ENCODE data around the gene PGGHG. TPM values are rescaled to one million over a fixed set of nuclear protein-coding genes. Genes with fewer than 3 reads are reported as not detected.
"Not testable (repeated sequence)": the region's sequence is repeated elsewhere in the genome, so short reads cannot be mapped to it uniquely, and the experiment has no call there.

Gene PGGHG
- total RNA-seq, 2 experiments from 2014 or later: 214 to 229 TPM

DNA sequence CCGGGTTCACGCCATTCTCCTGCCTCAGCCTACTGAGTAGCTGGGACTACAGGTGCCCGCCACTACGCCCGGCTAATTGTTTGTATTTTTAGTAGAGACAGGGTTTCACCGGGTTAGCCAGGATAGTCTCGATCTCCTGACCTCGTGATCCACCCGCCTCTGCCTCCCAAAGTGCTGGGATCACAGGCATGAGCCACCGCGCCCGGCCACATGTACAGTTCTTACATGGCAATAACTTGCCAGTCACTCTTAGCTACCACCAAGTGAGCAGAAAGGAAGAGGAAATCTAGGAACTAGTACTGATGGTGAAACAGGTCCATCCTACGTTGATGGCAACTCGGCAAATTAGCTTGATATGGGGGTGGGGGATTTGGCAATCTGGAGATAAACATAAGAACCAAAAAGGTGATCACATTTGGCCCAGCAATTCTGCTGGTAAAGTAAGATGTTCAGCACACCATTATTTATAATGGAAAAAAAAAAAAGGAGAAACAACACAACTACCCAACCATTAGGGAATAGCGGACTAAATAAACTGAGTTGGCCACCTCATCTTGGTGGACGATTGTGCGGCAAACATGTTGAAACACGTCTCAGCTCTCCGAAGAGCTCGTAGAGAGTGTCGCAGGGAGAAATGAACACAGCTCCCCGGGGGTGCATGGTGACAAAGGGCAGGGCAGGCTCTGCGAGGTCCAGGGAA is 5.4 kb upstream of the PGGHG start:
- peaks cover 15% of the 10 kb centered on the region for H3K36me3 Mint-ChIP-seq
- no peak overlapping the region for H3K4me3 Mint-ChIP-seq
- peaks cover 52% of the 10 kb centered on the region for H3K4me1 Mint-ChIP-seq
- H3K27ac Mint-ChIP-seq: no peak overlapping the region
- H3K9me3 Mint-ChIP-seq (ENCODE audit: low read depth): no peaks in the 10 kb centered on the region
- H3K27me3 Mint-ChIP-seq: peaks cover 43% of the 10 kb centered on the region
- DNase-seq: peak; percentile 35
- CTCF ChIA-PET: interaction anchor here (1.2 to 2.2 kb wide), 2 partner anchors 33 to 76 kb away, joined by 3 to 8 read pairs; partner anchors contain the start of genes BET1L and RIC8A
- ATAC-seq: no peak

DNA sequence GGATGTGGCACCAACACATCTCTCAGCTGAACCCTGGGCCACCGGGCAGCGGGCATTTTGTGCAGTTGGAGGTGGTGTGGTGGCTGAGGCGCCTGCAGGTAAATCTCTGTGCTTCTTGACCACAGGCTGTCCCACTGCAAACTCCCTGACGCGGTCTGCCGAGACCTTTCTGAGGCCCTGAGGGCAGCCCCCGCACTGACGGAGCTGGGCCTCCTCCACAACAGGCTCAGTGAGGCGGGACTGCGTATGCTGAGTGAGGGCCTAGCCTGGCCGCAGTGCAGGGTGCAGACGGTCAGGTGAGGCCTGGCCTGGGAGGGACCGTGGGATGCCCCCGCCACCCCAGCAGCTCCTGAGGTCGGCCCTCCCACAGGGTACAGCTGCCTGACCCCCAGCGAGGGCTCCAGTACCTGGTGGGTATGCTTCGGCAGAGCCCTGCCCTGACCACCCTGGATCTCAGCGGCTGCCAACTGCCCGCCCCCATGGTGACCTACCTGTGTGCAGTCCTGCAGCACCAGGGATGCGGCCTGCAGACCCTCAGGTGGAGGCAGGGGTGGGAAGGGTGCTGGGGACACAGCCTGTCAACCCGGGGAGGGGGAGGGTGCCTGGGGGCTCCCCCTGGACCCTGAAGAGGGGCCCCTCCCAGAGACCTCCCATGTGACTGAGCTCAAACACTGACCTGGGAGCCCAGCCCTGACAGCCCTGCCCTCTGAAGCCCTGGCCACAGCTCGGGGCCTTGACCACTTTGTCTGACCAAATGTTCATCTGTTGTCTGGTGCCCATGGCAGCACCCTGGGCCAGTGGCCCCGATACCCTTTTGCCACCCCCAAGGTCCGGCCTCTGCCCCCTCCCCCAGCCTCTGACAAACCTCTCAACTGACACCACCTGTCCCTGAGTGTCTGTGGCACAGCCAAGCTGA is 4.6 kb upstream of the PGGHG start:
- H3K4me1 Mint-ChIP-seq: peaks cover 49% of the 10 kb centered on the region
- ATAC-seq (no peak), DNase-seq (peak; percentile 39)
- H3K27me3 Mint-ChIP-seq: peaks cover 39% of the 10 kb centered on the region
- no peak overlapping the region for H3K27ac Mint-ChIP-seq
- H3K4me3 Mint-ChIP-seq: no peak overlapping the region
- CTCF ChIA-PET: interaction anchor here (1.2 to 2.2 kb wide), 2 partner anchors 34 to 77 kb away, joined by 3 to 8 read pairs; partner anchors contain the start of genes BET1L and RIC8A
- H3K9me3 Mint-ChIP-seq (ENCODE audit: low read depth): no peaks in the 10 kb centered on the region
- H3K36me3 Mint-ChIP-seq: peaks cover 15% of the 10 kb centered on the region

DNA sequence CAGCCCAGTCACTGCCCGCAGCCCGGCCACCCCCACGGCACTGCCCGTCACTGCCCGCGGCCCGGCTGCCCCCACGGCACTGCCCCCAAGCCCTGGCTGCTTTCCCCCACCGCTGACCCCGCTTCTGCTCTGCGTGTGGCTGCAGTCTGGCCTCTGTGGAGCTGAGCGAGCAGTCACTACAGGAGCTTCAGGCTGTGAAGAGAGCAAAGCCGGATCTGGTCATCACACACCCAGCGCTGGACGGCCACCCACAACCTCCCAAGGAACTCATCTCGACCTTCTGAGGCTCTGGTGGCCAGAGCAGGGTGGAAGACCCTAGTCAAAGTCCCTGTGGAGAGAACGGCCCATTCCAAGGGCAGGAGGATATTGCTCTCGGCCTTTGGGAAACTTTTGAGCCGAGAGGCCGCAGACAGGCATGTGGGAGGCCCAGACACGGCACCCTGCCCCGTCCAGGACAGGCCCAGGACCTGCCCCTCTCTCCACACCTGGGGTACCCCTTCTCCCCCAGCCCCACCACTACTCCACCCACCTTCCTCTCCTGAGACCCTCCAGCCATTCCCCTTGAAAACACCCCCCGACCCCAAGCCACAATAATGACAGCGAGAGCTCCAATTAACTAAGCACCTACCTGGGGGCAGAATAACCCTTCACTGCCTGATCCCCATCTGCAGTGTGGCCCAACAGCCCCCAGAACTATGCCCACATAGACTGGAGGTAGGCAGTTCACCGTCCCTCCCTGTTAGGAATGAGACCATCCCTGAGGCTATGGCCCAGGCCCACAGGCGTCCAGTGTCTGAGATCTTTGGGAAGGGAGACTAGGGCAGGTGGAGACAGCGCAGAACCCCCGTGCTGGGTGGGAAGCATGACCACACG is 3.7 kb upstream of the PGGHG start:
- peaks cover 17% of the 10 kb centered on the region for H3K36me3 Mint-ChIP-seq
- H3K4me1 Mint-ChIP-seq: peaks cover 52% of the 10 kb centered on the region
- H3K27me3 Mint-ChIP-seq: peaks cover 37% of the 10 kb centered on the region
- ATAC-seq (no peak), DNase-seq (peak; percentile 36)
- no peak overlapping the region for H3K27ac Mint-ChIP-seq
- CTCF ChIA-PET: interaction anchor here (1.2 to 2.2 kb wide), 2 partner anchors 34 to 78 kb away, joined by 3 to 8 read pairs; partner anchors contain the start of genes BET1L and RIC8A
- H3K9me3 Mint-ChIP-seq (ENCODE audit: low read depth): no peaks in the 10 kb centered on the region
- no peak overlapping the region for H3K4me3 Mint-ChIP-seq

DNA sequence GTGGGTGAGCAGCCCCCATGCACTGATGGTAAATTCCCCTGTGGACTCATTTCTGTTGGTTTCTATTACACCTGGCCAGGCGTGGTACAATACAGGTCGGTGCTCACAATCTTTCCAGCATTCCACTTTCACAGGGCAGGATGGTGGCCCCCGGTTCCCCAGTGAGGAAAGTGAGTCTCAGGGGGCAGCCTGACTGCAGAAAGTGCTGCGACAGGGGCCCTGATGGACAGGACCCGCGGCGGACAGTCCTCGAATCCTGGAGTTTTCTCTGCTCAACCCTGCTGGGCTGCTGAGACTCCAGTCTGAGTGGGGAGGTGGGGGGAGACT is 3.1 kb upstream of the PGGHG start:
- Mint-ChIP-seq H3K36me3 (peaks cover 16% of the 10 kb centered on the region), H3K4me1 (peaks cover 54% of the 10 kb centered on the region), H3K27ac (no peak overlapping the region), H3K9me3 (ENCODE audit: low read depth) (no peaks in the 10 kb centered on the region), H3K27me3 (peaks cover 35% of the 10 kb centered on the region), H3K4me3 (no peak overlapping the region)
- no peak for ATAC-seq
- DNase-seq: peak; percentile 38
- CTCF ChIA-PET: interaction anchor here (2.2 kb wide), 1 partner anchor 35 kb away, joined by 8 read pairs; no protein-coding TSS in a partner anchor

DNA sequence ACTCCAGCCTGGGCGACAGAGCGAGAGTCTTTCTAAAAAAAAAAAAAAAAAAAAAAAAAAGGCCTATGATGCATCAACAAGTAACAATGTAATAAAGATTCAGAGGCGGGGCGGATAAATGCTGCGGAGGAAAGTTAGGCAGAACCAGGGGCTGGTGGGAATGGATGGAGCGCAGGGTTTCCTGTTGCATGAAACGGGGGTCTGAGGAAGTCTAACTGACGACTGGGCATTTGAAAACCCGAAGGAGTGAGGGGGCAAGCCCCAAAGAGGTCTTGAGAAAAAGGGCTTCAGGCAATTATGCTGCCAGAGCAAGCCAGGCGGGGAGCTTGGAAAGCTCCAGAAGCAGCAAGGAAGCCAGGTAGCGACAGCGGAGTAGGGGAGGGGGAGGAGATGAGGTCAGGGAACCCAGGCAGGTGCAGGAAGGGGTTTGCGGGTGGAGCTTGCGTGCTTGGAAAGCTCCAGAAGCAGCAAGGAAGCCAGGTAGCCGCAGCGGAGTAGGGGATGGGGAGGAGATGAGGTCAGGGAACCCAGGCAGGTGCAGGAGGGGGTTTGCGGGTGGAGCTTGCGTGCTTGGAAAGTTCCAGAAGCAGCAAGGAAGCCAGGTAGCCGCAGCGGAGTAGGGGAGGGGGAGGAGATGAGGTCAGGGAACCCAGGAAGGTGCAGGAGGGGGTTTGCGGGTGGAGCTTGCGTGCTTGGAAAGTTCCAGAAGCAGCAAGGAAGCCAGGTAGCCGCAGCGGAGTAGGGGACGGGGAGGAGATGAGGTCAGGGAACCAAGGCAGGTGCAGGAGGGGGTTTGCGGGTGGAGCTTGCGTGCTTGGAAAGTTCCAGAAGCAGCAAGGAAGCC is 1.7 kb upstream of the PGGHG start:
- CTCF ChIA-PET: interaction anchor here (0.9 to 2.7 kb wide), 4 partner anchors 9 to 41 kb away, joined by 3 to 16 read pairs (median 7); partner anchors contain the start of gene NLRP6
- not testable (repeated sequence) for ATAC-seq

DNA sequence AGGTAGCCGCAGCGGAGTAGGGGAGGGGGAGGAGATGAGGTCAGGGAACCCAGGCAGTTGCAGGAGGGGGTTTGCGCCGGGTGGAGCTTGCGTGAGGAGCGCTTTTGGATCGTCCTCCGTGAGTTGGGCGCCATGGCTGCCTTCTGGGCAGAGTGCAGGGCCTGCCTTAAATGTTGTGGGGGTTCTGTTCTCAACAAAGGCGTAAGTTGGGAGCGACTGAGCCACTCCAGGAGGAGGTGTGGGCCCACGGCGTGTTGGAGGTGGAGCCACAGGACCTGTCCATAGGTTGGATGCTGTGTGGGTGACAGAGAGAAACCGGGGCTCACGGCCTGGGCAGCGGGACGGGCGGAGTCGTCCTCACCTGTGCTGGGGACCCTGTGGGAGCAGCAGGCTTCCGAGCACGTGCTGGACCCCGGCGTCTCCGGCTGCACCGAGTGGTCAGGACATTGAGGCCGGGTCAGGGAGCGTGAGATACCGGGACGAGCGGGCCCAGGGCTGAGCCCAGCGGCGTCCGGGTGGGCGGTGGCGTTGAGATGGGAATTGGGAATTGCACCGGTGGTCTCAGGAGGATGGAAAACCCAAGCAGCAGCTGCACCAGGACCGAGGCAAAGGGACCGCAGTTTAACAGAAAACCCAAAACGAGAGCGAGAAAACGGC is 977 bp upstream of the PGGHG start:
- Mint-ChIP-seq H3K27me3 (peaks cover 14% of the 10 kb centered on the region), H3K4me3 (peak overlapping the region; percentile 95), H3K36me3 (peaks cover 14% of the 10 kb centered on the region), H3K9me3 (ENCODE audit: low read depth) (no peaks in the 10 kb centered on the region), H3K4me1 (peaks cover 46% of the 10 kb centered on the region), H3K27ac (peak overlapping the region; percentile 94)
- DNase-seq (peak; percentile 74), ATAC-seq (peak; percentile 38)
- CTCF ChIA-PET: interaction anchor here (0.9 to 3.8 kb wide), 5 partner anchors 10 to 40 kb away, joined by 3 to 27 read pairs (median 10); partner anchors contain the start of gene NLRP6

More for the DNA sequence above, 1.7 kb upstream of the PGGHG start:
- peak overlapping the region; percentile 95 for H3K4me3 Mint-ChIP-seq
- peaks cover 17% of the 10 kb centered on the region for H3K36me3 Mint-ChIP-seq
- peaks cover 21% of the 10 kb centered on the region for H3K27me3 Mint-ChIP-seq
- peak overlapping the region; percentile 94 for H3K27ac Mint-ChIP-seq
- not testable (repeated sequence) for H3K9me3 Mint-ChIP-seq (ENCODE audit: low read depth)
- peaks cover 48% of the 10 kb centered on the region for H3K4me1 Mint-ChIP-seq
- peak; percentile 80 for DNase-seq

DNA sequence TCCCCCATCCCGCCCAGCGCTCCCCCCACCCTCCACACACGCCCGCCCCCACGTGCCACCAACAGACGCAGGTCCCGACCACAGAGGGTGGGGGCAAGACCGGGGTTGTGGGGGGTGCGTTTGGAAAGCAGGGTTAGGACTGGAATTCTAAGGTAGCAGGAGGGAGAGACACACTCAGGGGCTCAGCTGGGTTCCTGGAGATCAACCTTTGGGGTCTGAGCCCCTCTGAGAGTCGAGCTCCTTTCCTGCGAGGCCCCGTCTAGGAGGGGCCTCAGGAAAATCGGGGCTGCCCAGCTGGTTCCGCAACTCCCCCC is 429 bp downstream of the PGGHG start:
- H3K4me1 Mint-ChIP-seq: peaks cover 41% of the 10 kb centered on the region
- H3K27me3 Mint-ChIP-seq: peaks cover 11% of the 10 kb centered on the region

DNA sequence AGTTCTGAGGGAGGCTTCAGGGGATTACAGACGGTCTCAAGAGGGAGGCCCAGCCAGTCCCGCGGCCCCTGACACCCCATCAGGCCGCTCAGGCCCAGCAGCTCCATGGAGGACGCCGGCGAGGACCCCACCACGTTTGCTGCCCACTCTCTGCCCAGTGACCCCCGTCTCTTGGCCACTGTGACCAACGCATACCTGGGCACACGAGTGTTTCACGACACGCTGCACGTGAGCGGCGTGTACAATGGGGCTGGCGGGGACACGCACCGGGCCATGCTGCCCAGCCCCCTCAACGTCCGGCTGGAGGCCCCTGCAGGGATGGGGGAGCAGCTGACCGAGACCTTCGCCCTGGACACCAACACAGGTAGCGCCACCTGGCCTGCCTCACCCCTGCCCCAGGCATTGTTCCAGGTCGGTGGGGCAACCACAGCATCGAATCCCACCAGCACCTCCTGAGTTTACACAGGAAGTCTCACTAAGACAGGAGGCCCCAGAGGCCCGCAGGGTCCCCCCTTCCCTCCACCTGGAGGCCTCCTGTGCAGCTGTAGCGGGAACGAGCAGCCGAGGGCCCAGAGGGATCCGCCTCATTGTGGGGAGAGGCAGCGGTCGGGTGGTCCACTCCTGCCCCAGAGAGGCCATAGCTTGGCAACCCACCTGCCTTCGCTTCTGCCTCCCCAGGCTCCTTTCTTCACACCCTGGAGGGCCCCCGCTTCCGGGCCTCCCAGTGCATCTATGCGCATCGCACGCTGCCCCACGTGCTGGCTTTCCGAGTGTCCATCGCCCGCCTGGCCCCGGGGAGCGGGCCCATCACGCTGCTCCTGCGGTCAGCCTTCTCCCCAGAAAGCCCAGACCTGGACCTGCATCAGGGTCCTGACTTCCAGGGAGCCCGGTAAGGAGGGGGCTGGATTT is 1.0 kb downstream of the PGGHG start:
- ATAC-seq: no peak
- no peaks in the 10 kb centered on the region for H3K9me3 Mint-ChIP-seq (ENCODE audit: low read depth)
- peak overlapping the region; percentile 68 for H3K27ac Mint-ChIP-seq
- DNase-seq: no peak
- CTCF ChIA-PET: interaction anchor here (1.4 to 3.8 kb wide), 6 partner anchors 10 to 158 kb away, joined by 4 to 27 read pairs (median 4); no protein-coding TSS in a partner anchor
- H3K4me1 Mint-ChIP-seq: peaks cover 41% of the 10 kb centered on the region
- peak overlapping the region; percentile 74 for H3K4me3 Mint-ChIP-seq
- peaks cover 18% of the 10 kb centered on the region for H3K36me3 Mint-ChIP-seq
- peaks cover 11% of the 10 kb centered on the region for H3K27me3 Mint-ChIP-seq

More for the DNA sequence above, 429 bp downstream of the PGGHG start:
- peaks cover 18% of the 10 kb centered on the region for H3K36me3 Mint-ChIP-seq
- H3K4me3 Mint-ChIP-seq: peak overlapping the region; percentile 74
- peak overlapping the region; percentile 68 for H3K27ac Mint-ChIP-seq
- ATAC-seq (no peak), DNase-seq (no peak)
- CTCF ChIA-PET: interaction anchor here (1.4 to 3.8 kb wide), 7 partner anchors 9 to 158 kb away, joined by 4 to 27 read pairs (median 5); no protein-coding TSS in a partner anchor
- no peaks in the 10 kb centered on the region for H3K9me3 Mint-ChIP-seq (ENCODE audit: low read depth)

DNA sequence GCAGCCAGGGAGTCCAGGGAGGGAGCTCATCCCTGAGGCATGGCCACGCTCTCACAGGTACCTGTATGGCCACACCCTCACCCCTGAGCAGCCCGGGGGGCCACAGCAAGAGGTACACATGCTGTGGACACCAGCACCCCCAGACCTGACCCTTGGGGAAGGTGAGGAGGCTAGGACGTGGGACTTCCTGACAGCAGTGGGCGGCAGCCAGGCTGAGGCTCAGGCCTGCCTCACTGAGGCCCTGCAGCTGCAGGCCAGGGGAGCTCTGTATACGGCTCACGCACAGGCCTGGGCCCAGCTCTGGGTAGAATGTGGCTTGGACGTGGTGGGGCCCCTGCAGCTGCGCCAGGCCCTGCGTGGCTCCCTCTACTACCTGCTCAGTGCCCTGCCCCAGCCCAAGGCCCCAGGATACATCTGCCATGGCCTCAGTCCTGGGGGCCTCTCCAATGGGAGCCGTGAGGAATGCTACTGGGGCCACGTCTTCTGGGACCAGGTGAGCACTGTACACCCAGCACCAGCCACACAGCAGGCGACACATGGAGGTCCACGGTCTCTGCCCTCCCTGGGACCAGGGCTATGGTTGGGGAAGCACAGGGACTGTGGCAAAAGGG is 1.8 kb downstream of the PGGHG start:
- Mint-ChIP-seq H3K27me3 (peaks cover 11% of the 10 kb centered on the region), H3K4me1 (peaks cover 42% of the 10 kb centered on the region), H3K36me3 (peaks cover 20% of the 10 kb centered on the region), H3K4me3 (peak overlapping the region; percentile 74), H3K9me3 (ENCODE audit: low read depth) (no peaks in the 10 kb centered on the region), H3K27ac (peak overlapping the region; percentile 41)
- CTCF ChIA-PET: interaction anchor here (1.5 to 3.8 kb wide), 4 partner anchors 10 to 40 kb away, joined by 4 to 27 read pairs (median 6); no protein-coding TSS in a partner anchor
- DNase-seq (no peak), ATAC-seq (no peak)

DNA sequence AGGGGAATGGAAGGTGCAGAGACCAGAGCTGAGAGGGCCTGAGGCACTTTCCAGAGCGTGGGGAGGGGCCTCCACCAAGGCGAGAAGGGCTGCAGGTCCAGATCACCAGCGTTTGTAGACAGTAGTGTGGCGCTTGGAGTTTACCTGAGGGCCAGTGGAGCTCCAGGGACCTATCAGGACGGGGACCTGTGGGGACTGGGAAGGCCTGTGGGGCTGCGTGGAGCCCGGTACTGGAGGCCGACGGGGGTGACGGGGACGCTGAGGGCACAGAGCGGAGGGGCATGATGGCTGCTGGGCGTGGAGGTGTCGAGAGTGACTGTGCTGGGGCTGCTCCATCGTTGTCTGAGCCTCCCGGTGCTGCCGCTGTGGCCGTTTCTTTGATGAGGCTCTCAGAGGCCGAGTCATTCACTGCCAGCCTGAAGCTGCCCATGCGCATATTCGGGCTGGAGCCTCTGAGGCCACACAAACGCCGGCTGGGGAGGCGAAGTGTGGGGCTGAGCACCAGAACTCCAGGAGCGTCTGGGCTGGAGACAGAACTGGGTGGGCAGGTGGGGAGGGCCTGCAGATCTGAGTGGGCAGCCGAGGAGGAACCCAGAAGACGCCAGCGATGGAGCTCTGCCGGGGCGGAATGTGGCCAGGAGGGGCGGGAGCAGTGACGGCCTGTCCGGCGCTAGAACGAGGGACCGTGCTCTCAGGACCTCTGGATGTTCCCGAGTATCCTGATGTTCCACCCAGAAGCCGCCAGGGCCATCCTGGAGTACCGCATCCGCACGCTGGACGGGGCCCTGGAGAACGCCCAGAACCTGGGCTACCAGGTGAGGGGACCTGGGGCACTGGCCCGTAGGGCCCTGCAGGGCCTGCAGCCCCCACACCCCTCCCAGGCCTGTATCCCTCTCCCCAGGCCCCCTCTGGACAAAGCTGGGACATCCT is 2.6 kb downstream of the PGGHG start:
- H3K4me3 Mint-ChIP-seq: peak overlapping the region; percentile 74
- no peak for DNase-seq
- peaks cover 18% of the 10 kb centered on the region for H3K36me3 Mint-ChIP-seq
- no peak for ATAC-seq
- H3K4me1 Mint-ChIP-seq: peaks cover 44% of the 10 kb centered on the region
- peak overlapping the region; percentile 41 for H3K27ac Mint-ChIP-seq
- H3K9me3 Mint-ChIP-seq (ENCODE audit: low read depth): no peaks in the 10 kb centered on the region
- CTCF ChIA-PET: interaction anchor here (3.8 kb wide), 1 partner anchor 12 kb away, joined by 27 read pairs; no protein-coding TSS in a partner anchor
- H3K27me3 Mint-ChIP-seq: peaks cover 11% of the 10 kb centered on the region
